GM19240 (cell line): ENCODE measurements around the gene CDC5L.

Experiments used
- DNase-seq: peaks from one replicate; pipeline ENCODE4 v3.0.0; 2011; ENCODE audit warnings: low spot score; ENCODE audit not compliant: insufficient read length

Gene CDC5L

DNA sequence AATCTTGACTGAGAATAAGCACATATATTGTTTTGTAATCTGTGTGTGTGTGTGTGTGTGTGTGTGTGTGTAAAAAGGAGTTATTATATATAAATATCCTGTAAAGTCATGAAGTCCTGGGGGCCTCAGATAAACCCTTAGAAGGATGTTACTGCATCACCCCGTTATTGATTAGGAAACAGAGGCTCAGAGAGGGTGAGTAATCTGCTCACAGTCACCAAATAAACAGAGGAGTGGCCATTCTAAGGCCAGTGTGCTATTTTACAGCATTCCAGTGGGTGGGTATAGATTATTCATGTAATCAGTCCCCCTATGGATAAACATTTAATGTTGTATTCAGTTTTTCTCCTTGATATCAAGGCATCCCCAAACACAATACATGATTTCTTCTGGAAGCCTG is 87.1 kb downstream of the CDC5L start:
- DNase-seq: no peak

DNA sequence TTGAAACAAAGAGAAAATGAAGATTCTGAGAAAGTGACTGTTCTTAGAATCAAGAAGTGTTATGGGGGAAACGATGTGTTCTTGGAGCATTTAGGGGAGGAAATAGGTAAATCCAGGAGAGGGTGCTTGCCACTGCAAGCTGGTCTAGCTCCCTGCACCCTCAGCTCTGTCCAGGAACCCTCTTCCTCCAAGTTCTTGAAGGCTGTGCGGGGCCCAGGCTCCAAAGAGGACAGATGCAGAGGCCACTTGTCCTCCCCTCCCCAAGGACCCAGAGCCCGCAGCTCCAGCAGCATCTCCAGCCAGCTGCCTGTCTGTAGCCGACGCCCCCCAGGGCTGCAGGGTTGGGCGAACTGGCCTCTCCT is 87.9 kb downstream of the CDC5L start:
- DNase-seq: no peak

DNA sequence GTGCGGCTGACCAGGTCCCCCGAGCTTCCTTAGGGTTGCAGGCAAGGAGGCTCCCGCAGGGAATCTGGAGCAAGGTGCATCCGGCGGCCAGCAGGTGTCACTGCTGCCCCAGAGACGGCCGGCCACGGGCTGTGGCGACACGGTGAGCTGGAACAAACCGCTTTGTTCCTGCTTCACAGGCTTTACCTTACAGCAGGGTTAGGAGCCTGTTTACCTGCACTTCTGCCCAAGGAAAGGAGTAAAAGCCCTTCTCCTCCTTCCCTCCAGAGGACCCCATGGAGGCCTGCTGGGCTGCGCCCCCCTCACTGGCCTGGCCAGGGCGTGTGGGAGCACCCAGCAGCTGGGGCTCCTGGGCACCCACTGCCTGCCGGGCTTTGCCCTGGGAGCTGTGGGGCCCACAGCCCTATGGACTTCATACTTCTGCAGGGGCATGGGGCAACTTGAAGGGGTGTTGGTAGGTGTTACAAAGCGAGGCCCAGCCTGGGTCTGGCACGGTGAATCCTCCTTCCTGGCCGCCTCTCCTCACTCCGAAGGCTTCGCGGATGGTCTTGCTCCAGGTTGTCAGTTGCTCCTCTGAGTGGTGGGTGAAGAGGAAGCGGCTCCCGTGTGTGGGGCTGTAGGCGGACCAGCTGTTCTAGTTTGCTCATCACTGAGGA is 88.4 kb downstream of the CDC5L start:
- peak; percentile 70 for DNase-seq

- DNase-seq: no peak
Measured at GRCh38 chr6:44476849-44477248, 89.3 kb downstream of the CDC5L start.

DNA sequence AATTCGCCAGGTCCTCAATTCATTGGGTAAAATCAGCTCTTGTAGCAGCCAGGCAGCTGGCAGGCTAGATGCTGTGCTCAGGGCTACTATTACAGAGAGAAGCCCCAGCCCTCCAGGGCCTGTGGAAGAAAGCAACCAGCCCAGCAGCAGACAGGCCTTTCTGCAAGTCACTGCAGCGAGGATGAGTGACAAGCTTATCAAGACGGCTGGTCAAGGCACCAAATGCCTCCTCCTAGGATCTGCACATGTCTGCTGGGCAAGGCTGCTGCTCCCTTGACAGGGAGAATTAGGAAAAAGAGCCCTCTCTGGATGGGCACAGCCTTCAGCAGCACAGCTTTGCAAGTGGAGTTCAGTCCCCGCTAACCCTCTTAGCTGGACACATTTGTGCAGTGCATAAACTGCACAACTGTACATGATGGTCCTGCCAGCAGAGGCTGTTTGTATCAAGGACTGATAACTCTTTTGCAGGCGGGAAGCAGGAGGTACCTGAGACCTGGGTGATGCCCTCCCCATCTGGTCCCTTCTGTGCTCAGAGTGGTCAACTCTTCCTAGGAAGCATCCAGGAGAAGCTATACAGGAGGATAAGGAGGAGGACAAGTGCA is 89.9 kb downstream of the CDC5L start:
- no peak for DNase-seq

GRCh38 chr6:44478158-44478557 is 90.7 kb downstream of the CDC5L start:
- DNase-seq: no peak

GRCh38 chr6:44478591-44479254 is 91.2 kb downstream of the CDC5L start:
- DNase-seq: no peak

GRCh38 chr6:44480097-44480541 is 92.6 kb downstream of the CDC5L start:
- no peak for DNase-seq

DNA sequence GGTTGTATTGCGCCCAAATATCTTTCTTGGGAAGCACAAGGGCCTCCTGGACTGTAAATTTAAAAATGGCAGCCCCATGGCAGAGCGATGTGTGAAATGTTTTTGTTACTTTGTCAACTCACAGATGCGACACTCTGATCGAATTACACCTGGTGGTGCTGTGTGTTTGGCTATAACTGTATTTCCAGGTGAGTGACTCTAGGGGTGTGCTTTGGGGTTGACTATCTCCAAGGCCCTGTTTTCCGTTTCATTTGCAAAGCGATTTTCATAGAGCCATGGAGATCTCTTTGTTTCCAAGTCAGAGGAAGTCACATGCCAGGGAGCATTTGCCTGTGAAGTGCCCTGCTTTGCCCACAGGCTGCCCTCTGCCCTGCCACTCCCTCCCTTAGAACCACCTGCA is 93.5 kb downstream of the CDC5L start:
- DNase-seq: no peak

DNA sequence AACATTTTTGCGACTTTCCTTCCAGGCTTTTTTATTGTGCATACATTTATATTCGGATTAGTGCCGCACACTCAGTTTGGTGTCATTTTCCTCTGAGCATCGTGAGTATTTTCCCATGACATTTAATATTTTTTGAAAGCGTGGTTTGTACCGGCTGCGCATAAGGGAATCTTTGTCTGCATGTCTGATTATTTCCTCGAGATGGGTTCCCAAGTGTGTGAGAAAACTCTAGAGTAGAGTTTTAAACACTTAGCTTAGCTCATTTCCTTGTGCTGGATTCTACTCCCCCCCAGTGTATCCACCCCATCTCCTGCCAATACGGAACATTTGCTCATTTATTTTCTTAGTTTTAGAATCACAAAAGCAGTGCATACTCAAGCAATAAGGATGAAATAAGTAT is 94.3 kb downstream of the CDC5L start:
- no peak for DNase-seq

GRCh38 chr6:44485601-44486401 is 98.3 kb downstream of the CDC5L start:
- DNase-seq: no peak

- DNase-seq: no peak
Measured at GRCh38 chr6:44487002-44487401, 99.5 kb downstream of the CDC5L start.

DNA sequence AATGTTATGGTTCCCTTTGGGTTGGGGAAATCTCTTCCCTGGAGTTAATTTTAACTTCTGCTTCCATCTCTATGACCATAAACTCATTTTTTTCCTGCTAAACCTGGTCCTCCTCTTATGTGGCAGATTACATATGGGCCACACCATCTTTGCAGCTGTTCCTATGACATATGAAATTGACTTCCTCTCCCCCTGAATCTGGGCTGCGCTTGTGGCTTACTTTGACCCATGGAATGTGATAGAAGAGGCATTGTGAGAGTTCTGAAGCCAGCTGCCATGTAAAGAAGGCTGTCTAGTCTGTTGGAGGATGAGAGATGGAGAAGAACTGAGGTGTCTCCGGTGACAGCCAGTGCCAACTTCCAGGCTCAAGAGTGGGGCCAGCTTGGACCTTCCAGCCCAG is 100.1 kb downstream of the CDC5L start:
- no peak for DNase-seq

DNA sequence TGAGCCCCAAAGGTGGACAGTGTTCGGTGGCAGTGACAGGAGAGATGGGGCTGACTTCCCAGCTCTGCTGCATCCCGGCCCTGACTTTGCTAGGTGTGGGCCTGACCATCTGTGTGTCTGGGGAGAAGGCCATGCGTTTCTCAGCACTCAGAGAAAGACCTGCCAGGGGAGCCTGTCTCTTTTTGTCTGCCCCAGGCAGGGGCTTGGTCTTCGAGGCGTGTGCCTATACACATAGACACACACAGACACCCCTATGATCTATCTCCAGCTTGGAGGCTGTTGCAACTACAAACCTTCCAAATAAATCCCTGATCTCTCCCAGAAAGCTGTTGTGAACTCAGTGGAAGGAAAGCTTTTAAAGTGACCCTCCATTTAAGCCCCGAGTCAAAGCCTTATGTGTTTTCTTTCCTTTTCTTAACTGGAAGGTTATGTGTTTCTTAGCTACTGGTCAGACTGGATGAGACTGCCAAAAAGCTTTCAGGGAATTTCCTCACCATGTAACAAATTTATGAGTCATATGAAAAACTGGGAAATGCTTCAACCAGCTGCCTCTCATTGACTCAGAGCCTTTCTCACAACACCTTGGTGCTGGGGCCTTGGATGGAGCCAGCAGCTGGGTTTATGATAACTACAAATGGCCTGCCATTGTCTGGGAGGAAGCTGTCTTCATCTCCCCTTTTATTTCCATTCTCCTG is 102.6 kb downstream of the CDC5L start:
- no peak for DNase-seq

- DNase-seq: no peak
Measured at GRCh38 chr6:44493132-44493531, 105.6 kb downstream of the CDC5L start.

DNA sequence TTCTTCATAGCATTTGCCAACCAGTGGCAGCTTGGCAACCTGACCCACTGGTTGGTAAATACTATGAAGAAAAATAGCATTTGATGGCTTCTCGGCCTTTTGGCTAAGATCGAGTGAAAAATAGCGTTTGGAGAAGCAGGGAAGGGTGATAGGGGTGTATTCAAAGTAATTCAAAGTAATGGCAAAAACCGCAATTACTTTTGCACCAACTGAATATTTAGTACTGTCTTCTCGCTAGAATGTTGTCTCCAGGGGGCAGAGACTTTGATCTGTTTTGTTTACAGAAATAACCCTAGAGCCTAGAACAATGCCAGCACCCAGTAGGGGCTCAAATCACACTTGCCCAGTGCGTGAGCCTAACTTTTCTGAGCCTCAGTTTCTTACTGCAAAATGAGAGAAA is 106.1 kb downstream of the CDC5L start:
- no peak for DNase-seq

GRCh38 chr6:44494011-44494501 is 106.5 kb downstream of the CDC5L start:
- DNase-seq: no peak

DNA sequence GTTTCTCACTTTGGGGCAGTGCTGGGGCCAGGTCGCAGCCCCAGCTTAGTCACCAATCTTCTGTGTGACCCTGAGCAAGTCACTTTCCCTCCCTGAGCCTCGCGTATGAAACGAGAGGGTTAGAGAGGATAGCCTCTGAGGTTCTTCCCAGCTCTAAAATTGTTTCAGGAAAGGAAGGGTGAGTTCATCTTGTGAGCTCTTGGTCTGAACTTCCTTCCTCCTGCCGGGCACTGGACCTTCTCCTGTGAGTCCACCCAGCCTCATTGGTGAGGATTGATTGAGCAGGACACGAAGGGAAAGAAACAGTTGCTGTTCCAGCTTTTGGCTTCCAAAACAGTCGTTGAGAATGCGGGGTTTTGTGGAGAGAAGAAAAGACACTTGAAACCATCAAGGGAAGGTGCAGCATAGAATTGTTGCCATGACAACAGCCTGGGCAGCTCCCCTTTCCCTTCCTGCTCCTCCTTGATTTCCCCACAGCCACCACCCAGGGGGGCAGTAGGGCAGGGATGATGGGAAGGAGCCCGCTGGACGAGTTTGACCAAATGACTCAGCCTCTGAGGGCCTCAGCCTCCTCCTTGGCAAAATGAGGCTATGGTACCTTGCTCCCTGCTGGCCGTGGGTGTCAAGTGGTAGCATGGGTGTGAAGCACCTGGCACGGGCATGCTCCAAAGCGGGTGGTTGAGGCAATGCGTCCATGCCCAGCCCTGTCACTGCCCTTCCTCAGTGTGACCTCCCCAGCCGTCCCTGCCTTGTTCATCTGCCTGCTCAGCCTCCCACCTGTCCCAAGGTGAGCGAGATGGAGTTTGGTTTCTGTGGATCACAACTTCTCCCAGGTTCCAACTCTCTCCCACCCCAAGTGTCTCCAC is 107.8 kb downstream of the CDC5L start:
- DNase-seq: no peak

DNA sequence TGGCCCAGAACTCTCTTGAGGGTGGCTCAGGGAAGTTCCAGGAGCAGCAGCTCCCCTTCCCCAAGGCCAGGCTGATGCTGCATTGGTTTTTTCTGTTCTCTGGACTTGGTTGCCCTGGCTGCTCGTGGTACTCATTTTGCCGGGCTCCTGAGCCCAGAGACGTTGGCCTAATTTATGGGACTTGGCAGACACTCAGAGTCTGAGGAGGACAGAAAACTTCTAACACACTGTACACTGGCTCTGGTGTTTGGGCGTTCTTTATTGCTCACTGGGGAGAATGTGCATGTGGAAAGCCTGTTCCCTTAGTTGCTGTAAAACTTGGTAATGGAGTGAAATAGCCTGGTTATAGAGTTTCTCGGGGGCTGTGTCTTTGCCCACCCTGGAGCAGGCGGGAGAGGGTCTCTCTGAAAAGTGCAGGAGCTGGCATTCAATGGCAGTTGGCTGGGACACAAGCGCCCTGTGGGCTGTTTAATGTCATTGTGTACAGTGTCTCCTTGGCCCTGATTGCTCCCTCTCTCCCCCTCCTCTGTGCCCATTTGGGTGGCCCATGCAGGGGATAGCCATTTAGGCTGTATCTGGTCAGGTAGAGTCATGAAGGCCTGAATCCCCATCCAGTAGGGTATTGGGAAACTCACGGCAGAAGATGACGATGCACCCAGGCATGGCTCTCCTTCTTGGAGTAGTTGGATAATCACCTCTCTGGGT is 109.3 kb downstream of the CDC5L start:
- no peak for DNase-seq

- no peak for DNase-seq
Measured at GRCh38 chr6:44497807-44498206, 110.3 kb downstream of the CDC5L start.
